A673 (cell line): ENCODE measurements around the gene HK1. TPM values are rescaled to one million over a fixed set of nuclear protein-coding genes. Genes with fewer than 3 reads are reported as not detected.

ENCODE experiments used
- BruUV-seq: library from RNA; stranded (reverse); fragments of 400-500 nt; replicated peaks from 2 replicates; lab custom pipeline; 2021; lab: Mats Ljungman, UMichigan
- CTCF ChIA-PET: fragments of 300-600 bp; sonication (Branson Sonifier 250); formaldehyde crosslinking; loops from one replicate; lab custom pipeline; 2022; ENCODE audit warnings: antibody characterized with exemption; lab: Charles Lee
- POLR2A ChIA-PET: fragments of 300-600 bp; sonication (Branson Sonifier 250); formaldehyde crosslinking; loops from one replicate; lab custom pipeline; 2022; ENCODE audit warnings: antibody characterized with exemption; ENCODE audit not compliant: low non-redundant PET; lab: Charles Lee
- DNase-seq: peaks from one replicate; pipeline ENCODE4 v3.0.0-alpha.2; 2015; ENCODE audit warnings: low spot score
- H3K27ac ChIP-seq: fragments of 200-600 bp; sonication (generic); 2 replicates; pipeline ENCODE4 v1.5.1; 2016; ENCODE audit warnings: mixed run types, low read depth, mild to moderate bottlenecking, mixed read lengths, antibody characterized with exemption, low read length; ENCODE audit not compliant: poor library complexity, severe bottlenecking
- H3K27me3 ChIP-seq: fragments of 200-600 bp; sonication (generic); replicated peaks from 2 replicates; pipeline ENCODE4 v1.6.1; 2017; ENCODE audit warnings: mixed run types, low read depth, mild to moderate bottlenecking, mixed read lengths, antibody characterized with exemption, low read length; ENCODE audit not compliant: insufficient read depth, poor library complexity
- H3K36me3 ChIP-seq: fragments of 200-600 bp; sonication (generic); 2 replicates; pipeline ENCODE4 v1.6.1; 2016; ENCODE audit warnings: mixed run types, mild to moderate bottlenecking, mixed read lengths, antibody characterized with exemption, low read length; ENCODE audit not compliant: insufficient read depth, poor library complexity, severe bottlenecking
- H3K4me1 ChIP-seq: fragments of 200-600 bp; sonication (generic); 2 replicates; pipeline ENCODE4 v1.6.1; 2017; ENCODE audit warnings: mixed run types, mild to moderate bottlenecking, mixed read lengths, antibody characterized with exemption, low read length; ENCODE audit not compliant: insufficient read depth, poor library complexity, severe bottlenecking
- H3K4me3 ChIP-seq: fragments of 200-600 bp; sonication (generic); 2 replicates; pipeline ENCODE4 v1.5.1; 2016; ENCODE audit warnings: low read depth, mixed run types, mild to moderate bottlenecking, mixed read lengths, low read length; ENCODE audit not compliant: poor library complexity, severe bottlenecking
- H3K9me3 ChIP-seq: fragments of 200-600 bp; sonication (generic); 2 replicates; pipeline ENCODE4 v1.6.1; 2016; ENCODE audit warnings: mixed run types, low read depth, mild to moderate bottlenecking, mixed read lengths, antibody characterized with exemption, low read length; ENCODE audit not compliant: poor library complexity, severe bottlenecking
- EZH2 ChIP-seq: fragments of 200-600 bp; sonication (generic); IDR thresholded peaks from 2 replicates; pipeline ENCODE4 v1.6.1; 2017; ENCODE audit warnings: borderline replicate concordance, low read depth, mild to moderate bottlenecking, mixed read lengths, antibody characterized with exemption, low read length; ENCODE audit not compliant: poor library complexity, severe bottlenecking
- intact Hi-C: fragments of 100-400 bp; cut with micrococcal nuclease; formaldehyde crosslinking; loops from one replicate; pipeline ENCODE4 v1.10.0; 2022; ENCODE audit not compliant: unreplicated experiment
- total RNA-seq: library from RNA; stranded (reverse); gene quantifications from 2 replicates; pipeline ENCODE4 v1.2.3, GENCODE V29; 2021
- TF ChIP-seq, protein P1 (sequence below): fragments of 300-800, 200-600 bp; sonication (generic); conservative IDR thresholded peaks from 2 replicates; pipeline ENCODE4 v1.5.1; 2017; ENCODE audit warnings: low read depth, mild to moderate bottlenecking, antibody characterized with exemption, low read length, moderate library complexity, mixed read lengths

HK1 gene
- total RNA-seq, 1 experiment from 2014 or later = 107 TPM

- no peaks in the 10 kb centered on the region for H3K9me3 ChIP-seq
- H3K27ac ChIP-seq = no peak overlapping the region
- DNase-seq = no peak
- BruUV-seq = no TSS peak
- TF ChIP-seq, protein P1, sequence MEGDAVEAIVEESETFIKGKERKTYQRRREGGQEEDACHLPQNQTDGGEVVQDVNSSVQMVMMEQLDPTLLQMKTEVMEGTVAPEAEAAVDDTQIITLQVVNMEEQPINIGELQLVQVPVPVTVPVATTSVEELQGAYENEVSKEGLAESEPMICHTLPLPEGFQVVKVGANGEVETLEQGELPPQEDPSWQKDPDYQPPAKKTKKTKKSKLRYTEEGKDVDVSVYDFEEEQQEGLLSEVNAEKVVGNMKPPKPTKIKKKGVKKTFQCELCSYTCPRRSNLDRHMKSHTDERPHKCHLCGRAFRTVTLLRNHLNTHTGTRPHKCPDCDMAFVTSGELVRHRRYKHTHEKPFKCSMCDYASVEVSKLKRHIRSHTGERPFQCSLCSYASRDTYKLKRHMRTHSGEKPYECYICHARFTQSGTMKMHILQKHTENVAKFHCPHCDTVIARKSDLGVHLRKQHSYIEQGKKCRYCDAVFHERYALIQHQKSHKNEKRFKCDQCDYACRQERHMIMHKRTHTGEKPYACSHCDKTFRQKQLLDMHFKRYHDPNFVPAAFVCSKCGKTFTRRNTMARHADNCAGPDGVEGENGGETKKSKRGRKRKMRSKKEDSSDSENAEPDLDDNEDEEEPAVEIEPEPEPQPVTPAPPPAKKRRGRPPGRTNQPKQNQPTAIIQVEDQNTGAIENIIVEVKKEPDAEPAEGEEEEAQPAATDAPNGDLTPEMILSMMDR = no peak
- TF ChIP-seq EZH2 = no peak
- CTCF ChIA-PET = no interaction called here
- POLR2A ChIA-PET = interaction anchor here (0.6 kb wide), 1 partner anchor 30 kb away, joined by 5 read pairs; no protein-coding TSS in a partner anchor
- H3K4me3 ChIP-seq = no peak overlapping the region
- H3K27me3 ChIP-seq = no peaks in the 10 kb centered on the region
- H3K4me1 ChIP-seq = no peaks in the 10 kb centered on the region
- H3K36me3 ChIP-seq = no peaks in the 10 kb centered on the region
- intact Hi-C loops = loop anchor here (10.0 kb wide), 1 partner anchor 433 kb away; the partner anchor contains the start of gene KIFBP
Observed at GRCh38 chr10:69418052-69418752, 139.9 kb downstream of the HK1 start.

GRCh38 chr10:69419096-69419743, 140.9 kb downstream of the HK1 start:
- no TSS peak for BruUV-seq
- H3K27ac ChIP-seq = no peak overlapping the region
- no peak for TF ChIP-seq EZH2
- TF ChIP-seq, protein P1 = no peak
- ChIA-PET POLR2A (no interaction called here), CTCF (interaction anchor here (0.9 kb wide), 1 partner anchor 11 kb away, joined by 3 read pairs; no protein-coding TSS in a partner anchor)
- no peaks in the 10 kb centered on the region for H3K27me3 ChIP-seq
- intact Hi-C loops = loop anchor here (10.0 kb wide), 1 partner anchor 434 kb away; the partner anchor contains the start of gene KIFBP
- H3K9me3 ChIP-seq = no peaks in the 10 kb centered on the region
- no peaks in the 10 kb centered on the region for H3K4me1 ChIP-seq
- no peak for DNase-seq
- no peaks in the 10 kb centered on the region for H3K36me3 ChIP-seq
- H3K4me3 ChIP-seq = no peak overlapping the region

DNA sequence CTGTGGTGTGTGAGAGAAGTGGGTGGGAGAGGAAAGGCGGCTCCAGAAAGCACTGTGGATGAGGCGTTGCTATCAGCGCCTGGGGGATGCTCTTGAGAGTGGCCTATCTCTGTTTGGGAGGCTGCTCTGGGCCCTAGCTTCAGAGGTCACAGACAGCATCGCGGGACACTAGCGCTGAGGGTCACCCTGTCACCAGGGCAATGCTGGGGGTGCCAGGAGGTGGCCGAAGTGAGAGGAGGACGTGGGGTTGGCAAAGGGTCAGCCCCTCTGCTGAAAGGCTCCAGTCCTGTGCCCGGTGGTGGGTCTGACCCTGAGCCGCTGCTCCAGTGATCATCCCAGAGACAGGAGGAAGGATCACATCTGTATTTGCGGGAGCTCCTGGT, 141.4 kb downstream of the HK1 start:
- intact Hi-C loops = loop anchor here (10.0 kb wide), 1 partner anchor 435 kb away; the partner anchor contains the start of gene KIFBP
- ChIA-PET POLR2A (no interaction called here), CTCF (interaction anchor here (0.9 kb wide), 1 partner anchor 12 kb away, joined by 3 read pairs; no protein-coding TSS in a partner anchor)
- BruUV-seq = no TSS peak
- H3K9me3 ChIP-seq = no peaks in the 10 kb centered on the region
- no peaks in the 10 kb centered on the region for H3K4me1 ChIP-seq
- H3K27ac ChIP-seq = no peak overlapping the region
- TF ChIP-seq EZH2 = no peak
- TF ChIP-seq, protein P1 = no peak
- no peak for DNase-seq
- H3K4me3 ChIP-seq = no peak overlapping the region
- no peaks in the 10 kb centered on the region for H3K27me3 ChIP-seq
- no peaks in the 10 kb centered on the region for H3K36me3 ChIP-seq
